Muscle of leg (tissue), 11 donors: Measurements from ENCODE around the gene RP9. TPM values are rescaled to one million over a fixed set of nuclear protein-coding genes. Genes with fewer than 3 reads are reported as not detected.

Source experiments
- DNase-seq: peaks from one replicate; pipeline ENCODE4 v3.0.0; 2013
- H3K27ac ChIP-seq: one replicate; pipeline ENCODE4 v1.5.1; 2013; ENCODE audit warnings: mild to moderate bottlenecking, low read length, control low read depth
- H3K27me3 ChIP-seq: one replicate; pipeline ENCODE4 v1.6.1; 2013; ENCODE audit warnings: low read length; ENCODE audit not compliant: control insufficient read depth, insufficient read depth
- H3K36me3 ChIP-seq: one replicate; pipeline ENCODE4 v1.6.1; 2013; ENCODE audit warnings: low read length; ENCODE audit not compliant: control insufficient read depth, insufficient read depth
- H3K4me1 ChIP-seq: one replicate; pipeline ENCODE4 v1.6.1; 2013; ENCODE audit warnings: low read length; ENCODE audit not compliant: control insufficient read depth, insufficient read depth
- H3K4me3 ChIP-seq: one replicate; pipeline ENCODE4 v1.5.1; 2013; ENCODE audit warnings: low read length, control low read depth
- H3K9me3 ChIP-seq: replicated peaks from 2 replicates; pipeline ENCODE4 v1.6.1; 2013; ENCODE audit warnings: low read depth, low read length; ENCODE audit not compliant: control insufficient read depth
- WGBS: methylation state at CpG from one replicate; pipeline ENCODE4 v1.1.5; 2013; ENCODE audit warnings: missing lambda C conversion rate; ENCODE audit not compliant: insufficient coverage; 5-methylcytosine and 5-hydroxymethylcytosine counted together
- polyA plus RNA-seq, 8 donors: library from polyadenylated mRNA; unstranded; fragments of 120-200 nt; gene quantifications; one replicate each; pipeline versions ENCODE4 v1.2.1 to v1.2.3, GENCODE V29; 2013; ENCODE audit warnings: inconsistent platforms in 1 of 8, low replicate concordance in 1 of 8; ENCODE audit not compliant: insufficient read length in 8 of 8, insufficient read depth in 1 of 8
- total RNA-seq: library from RNA; stranded (reverse); fragments of 120-200 nt; gene quantifications from one replicate; pipeline ENCODE4 v1.2.4, GENCODE V29; 2013

The RP9 gene
- total and polyA plus RNA-seq, 9 donors: 21.8 to 26.5 (median 25.0) TPM

DNA sequence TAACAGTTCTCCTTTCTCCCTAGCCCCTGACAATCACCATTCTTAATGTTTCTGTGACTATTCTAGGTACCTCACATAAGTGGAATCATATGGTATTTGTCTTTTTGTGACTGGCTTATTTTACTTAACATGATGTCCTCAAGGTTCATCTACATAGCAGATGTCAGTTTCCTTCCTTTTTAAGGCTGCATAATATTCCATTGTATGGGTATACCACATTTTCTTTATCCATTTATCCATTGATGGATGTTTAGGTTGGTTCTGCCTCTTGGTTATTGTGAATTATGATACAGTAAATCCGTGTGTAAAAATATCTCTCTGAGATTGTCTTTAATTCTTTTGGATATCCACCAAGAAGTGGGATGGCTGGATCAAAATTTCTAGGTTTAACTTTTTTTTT lies 33.4 kb upstream of the RP9 start:
- DNase-seq: no peak
- no CpG with 5 or more reads among the region's 1 CpG for WGBS
- Histone ChIP-seq H3K36me3 (no peaks in the 10 kb centered on the region), H3K9me3 (peaks cover 4% of the 10 kb centered on the region), H3K27me3 (no peaks in the 10 kb centered on the region), H3K4me3 (no peak overlapping the region), H3K27ac (no peak overlapping the region), H3K4me1 (no peaks in the 10 kb centered on the region)

DNA sequence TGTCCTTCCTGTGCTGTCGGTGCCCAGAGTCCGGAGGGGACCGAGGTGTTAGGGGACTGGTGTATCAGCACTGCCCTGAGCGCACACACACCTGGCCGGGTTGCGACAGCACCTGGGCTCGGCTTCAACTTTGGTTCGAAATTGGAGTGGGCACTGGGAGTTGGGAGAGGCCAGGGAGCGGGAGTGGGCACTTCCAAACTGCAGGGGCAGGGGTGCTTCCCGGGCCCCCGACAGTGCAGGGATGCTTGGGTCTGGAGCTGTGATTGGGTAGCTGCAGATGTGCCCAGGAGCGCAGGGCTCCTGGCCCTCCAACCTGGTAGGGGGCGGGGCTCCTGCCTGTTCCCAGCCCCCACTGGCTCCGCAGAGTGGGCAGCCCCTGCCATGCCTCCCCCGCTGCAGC lies 27.9 kb upstream of the RP9 start:
- no peak overlapping the region for H3K4me3 ChIP-seq
- 89% methylated on average over 14 of the region's 15 CpGs for WGBS
- H3K4me1 ChIP-seq: no peaks in the 10 kb centered on the region
- no peak overlapping the region for H3K27ac ChIP-seq
- no peaks in the 10 kb centered on the region for H3K27me3 ChIP-seq
- no peak for DNase-seq
- H3K9me3 ChIP-seq: peaks cover 5% of the 10 kb centered on the region
- no peaks in the 10 kb centered on the region for H3K36me3 ChIP-seq

DNA sequence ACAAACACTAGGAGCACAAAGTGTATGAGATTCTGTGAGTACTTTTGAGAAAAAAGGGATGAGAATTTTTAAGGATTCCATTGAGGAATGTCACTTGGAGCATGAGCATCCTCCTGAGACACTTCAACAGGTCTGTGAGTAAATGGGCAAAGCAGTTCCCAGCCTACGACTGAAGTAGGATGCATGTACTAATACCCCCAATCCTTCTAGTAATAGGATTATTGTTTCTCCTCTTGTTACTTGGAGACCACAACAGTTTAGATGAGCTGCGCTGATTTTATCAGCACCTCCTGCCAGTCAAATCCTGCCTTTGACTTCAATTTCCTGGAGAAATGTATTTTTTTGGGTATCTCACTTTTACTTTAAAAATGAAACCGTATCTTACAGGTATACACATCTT lies 21.0 kb upstream of the RP9 start:
- WGBS: no CpG with 5 or more reads among the region's 3 CpGs
- Histone ChIP-seq H3K4me1 (peaks cover 3% of the 10 kb centered on the region), H3K27ac (no peak overlapping the region), H3K4me3 (peak overlapping the region; percentile 78), H3K9me3 (no peaks in the 10 kb centered on the region), H3K27me3 (no peaks in the 10 kb centered on the region), H3K36me3 (no peaks in the 10 kb centered on the region)
- DNase-seq: peak; percentile 24

DNA sequence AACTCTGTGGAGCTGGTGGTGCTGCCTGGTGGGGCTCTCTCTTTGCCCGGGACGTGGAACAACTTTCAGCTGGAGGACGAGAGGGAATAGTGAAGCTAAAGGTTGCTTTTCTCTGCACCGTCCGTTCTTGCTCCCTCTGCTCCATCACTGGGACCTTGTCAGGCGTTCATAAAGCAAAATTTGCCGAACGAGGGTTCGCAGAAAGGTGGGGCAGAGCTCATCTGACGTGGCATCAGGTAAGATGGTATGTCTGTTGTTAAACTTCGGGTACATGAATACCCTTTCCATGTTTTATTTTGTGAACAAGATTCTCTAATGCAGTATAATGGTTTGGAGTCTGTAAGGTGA lies 20.6 kb upstream of the RP9 start:
- Histone ChIP-seq H3K4me3 (peak overlapping the region; percentile 78), H3K27ac (peak overlapping the region; percentile 91), H3K27me3 (no peaks in the 10 kb centered on the region), H3K36me3 (no peaks in the 10 kb centered on the region), H3K9me3 (no peaks in the 10 kb centered on the region), H3K4me1 (peaks cover 3% of the 10 kb centered on the region)
- DNase-seq: no peak
- 0% methylated on average over 5 of the region's 11 CpGs for WGBS

DNA sequence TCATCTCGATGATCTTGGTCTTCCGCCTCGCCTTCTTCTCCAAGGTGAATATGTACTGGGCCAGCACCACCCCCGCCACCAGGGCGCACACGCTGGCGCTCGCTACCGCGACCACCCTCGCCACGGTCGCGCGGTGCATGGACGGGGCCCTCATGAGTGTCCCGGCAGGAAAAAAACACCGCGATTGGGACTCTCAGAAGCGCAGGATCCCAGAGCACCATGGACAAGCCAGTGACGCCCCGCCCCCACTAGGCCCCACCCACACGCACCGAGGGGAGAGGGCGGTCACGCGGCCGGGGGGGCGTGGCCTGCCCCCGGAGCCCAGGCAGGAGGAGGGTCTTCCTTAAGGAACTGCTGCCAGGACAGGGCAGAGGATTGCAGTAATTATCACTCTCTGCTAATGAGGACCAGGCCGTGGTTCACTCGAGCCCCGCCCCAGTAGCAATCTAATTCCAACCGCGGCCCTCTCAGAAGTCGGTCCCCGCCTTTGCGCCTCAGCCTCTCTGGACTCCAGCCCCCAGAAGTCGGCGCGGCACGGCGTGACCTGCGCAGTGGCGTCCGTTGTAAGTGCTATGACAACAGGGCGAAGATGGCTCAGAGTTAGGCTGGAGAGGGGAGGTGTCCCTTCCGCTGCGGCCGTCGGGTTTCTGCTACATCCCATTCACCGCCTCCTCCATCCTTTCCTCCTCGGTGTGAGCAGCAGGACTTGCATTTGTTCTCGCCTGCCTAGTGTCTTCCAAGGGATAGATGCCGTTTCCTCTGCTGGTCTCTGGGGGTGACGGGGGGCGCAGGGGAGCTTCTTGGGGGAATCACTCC lies 20.0 kb upstream of the RP9 start, which contains the start of gene BBS9:
BBS9 (plus strand) TSS at position 575 of the 816 bp plus-strand sequence. CDS start 16,689 bp downstream, outside the sequence.
- Histone ChIP-seq H3K9me3 (no peaks in the 10 kb centered on the region), H3K27me3 (no peaks in the 10 kb centered on the region), H3K4me3 (peak within 1 kb of the TSS; percentile 78), H3K36me3 (no peaks in the 10 kb centered on the region), H3K4me1 (peaks cover 3% of the 10 kb centered on the region), H3K27ac (peak within 1 kb of the TSS; percentile 91)
- DNase-seq: peak; percentile 98
- 0% methylated on average over 34 of the region's 57 CpGs for WGBS

DNA sequence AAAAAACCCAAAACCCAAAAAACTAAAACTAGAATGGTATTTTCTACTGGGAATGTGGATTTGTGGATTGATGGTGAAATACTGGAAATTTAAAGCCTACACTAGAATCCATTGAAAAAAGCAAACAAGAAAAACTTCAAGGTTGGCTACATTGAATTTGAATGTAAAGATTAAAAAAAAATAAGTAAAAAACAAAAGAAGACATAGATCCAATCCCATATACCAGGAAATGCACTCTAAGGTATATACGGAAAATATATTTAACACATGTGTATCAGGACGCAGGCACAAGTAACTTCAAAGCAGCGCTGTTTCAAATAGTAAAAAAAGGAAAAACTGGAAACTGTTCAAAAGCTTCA lies 19.4 kb upstream of the RP9 start:
- 0% methylated on average over 1 of the region's 3 CpGs for WGBS
- Histone ChIP-seq H3K4me1 (peaks cover 3% of the 10 kb centered on the region), H3K27me3 (no peaks in the 10 kb centered on the region), H3K27ac (peak overlapping the region; percentile 91), H3K4me3 (peak overlapping the region; percentile 78), H3K36me3 (no peaks in the 10 kb centered on the region), H3K9me3 (no peaks in the 10 kb centered on the region)
- DNase-seq: no peak

DNA sequence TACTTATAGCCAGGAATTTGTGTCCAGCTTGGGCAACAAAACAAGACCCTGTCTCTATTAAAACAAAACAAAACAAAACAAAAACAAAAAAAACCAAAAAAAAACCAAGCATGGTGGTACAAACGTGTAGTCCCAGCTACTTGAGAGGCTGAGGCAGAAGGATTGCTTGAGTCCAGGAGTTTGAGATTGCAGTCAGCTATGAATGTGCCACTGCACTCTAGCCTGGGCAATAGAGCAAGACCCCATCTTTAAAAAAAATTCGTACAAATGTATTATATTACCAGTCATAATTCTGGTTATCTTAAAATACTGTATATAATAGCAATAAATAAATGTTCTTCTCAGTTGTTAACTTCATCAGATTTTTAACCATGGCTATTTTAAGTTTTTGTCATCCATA lies 17.9 kb upstream of the RP9 start:
- peaks cover 3% of the 10 kb centered on the region for H3K4me1 ChIP-seq
- no peaks in the 10 kb centered on the region for H3K36me3 ChIP-seq
- no peak for DNase-seq
- no peaks in the 10 kb centered on the region for H3K9me3 ChIP-seq
- H3K4me3 ChIP-seq: no peak overlapping the region
- H3K27ac ChIP-seq: no peak overlapping the region
- WGBS: no CpG with 5 or more reads among the region's 2 CpGs
- H3K27me3 ChIP-seq: no peaks in the 10 kb centered on the region

DNA sequence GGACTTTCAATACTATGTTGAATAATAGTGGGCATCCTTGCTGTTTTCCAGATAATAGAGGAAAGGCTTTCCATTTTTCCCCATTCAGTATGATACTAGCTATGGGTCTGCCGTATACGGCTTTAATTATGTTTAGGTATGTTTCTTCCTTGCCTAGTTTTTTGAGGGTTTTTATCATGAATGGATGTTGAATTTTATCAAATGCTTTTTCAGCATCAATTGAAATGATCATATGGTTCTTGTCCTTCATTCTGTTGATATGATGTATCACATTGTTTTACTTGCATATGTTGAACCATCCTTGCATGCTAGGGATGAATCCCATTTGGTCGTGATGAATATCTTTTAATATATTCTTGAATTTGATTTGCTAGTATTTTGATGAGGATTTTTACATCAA lies 9.2 kb upstream of the RP9 start:
- DNase-seq: no peak
- H3K27me3 ChIP-seq: no peaks in the 10 kb centered on the region
- H3K9me3 ChIP-seq: peaks cover 9% of the 10 kb centered on the region
- no peak overlapping the region for H3K4me3 ChIP-seq
- no CpG with 5 or more reads among the region's 3 CpGs for WGBS
- no peak overlapping the region for H3K27ac ChIP-seq
- no peaks in the 10 kb centered on the region for H3K36me3 ChIP-seq
- H3K4me1 ChIP-seq: no peaks in the 10 kb centered on the region

DNA sequence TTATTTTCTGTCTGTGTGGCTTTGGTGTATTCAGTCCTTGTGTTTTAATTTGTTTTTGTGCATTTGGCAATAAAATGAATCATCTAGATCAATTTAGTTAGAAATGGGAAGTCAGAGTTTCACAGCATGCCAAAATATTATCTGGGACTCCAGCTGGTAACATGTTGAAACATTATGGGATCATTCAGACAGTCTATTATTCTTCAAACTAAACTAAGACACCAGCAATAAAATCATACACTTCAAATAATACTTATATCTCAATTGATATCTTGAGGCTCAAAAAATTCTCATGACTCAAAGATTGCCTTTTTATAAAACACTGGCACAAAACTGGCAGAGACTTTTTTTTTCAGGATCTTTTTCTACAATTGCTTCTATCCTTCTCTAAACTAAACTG lies 5.8 kb upstream of the RP9 start:
- H3K27ac ChIP-seq: no peak overlapping the region
- no peaks in the 10 kb centered on the region for H3K36me3 ChIP-seq
- no peak for DNase-seq
- no peaks in the 10 kb centered on the region for H3K27me3 ChIP-seq
- H3K4me1 ChIP-seq: no peaks in the 10 kb centered on the region
- peaks cover 9% of the 10 kb centered on the region for H3K9me3 ChIP-seq
- H3K4me3 ChIP-seq: no peak overlapping the region

DNA sequence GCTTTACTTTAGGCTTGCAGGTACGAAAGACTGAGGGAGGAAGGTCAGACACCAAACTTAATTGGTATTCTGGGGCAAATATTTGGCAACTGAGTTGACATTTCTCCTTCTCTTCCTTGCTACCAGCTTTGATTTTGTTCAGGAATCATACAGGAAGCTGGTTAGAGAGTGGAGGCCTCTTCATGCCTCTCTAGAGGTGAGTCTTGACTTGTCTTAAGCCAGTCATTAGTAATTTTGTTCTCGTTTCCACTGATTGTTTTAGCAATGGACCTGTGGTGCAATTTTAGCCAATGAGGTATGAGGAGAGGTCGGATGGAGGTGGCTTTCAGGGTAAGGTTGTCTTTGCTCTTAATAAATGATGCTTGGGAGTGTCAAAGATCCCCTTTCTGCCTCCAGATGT lies 2.4 kb upstream of the RP9 start:
- no peak for DNase-seq
- Histone ChIP-seq H3K9me3 (no peaks in the 10 kb centered on the region), H3K4me3 (no peak overlapping the region), H3K36me3 (no peaks in the 10 kb centered on the region), H3K27ac (no peak overlapping the region), H3K27me3 (no peaks in the 10 kb centered on the region), H3K4me1 (peaks cover 12% of the 10 kb centered on the region)
- 64% methylated on average over 3 of the region's 3 CpGs for WGBS
